ENCODE results near the gene KCNQ1OT1. TPM values are rescaled to one million over a fixed set of nuclear protein-coding genes. Genes with fewer than 3 reads are reported as not detected.
A peak's percentile ranks its signal among the peaks of the same experiment; 100 is the strongest.

Gene KCNQ1OT1
- total RNA-seq, 1 donor from 2014 or later, result 3.4 TPM

GRCh38 chr11:2671748-2672147, 28.0 kb downstream of the KCNQ1OT1 start:
- Histone ChIP-seq H3K9me3 (no peaks in the 10 kb centered on the region), H3K4me3 (no peak overlapping the region), H3K36me3 (no peaks in the 10 kb centered on the region), H3K4me1 (peaks cover 20% of the 10 kb centered on the region), H3K27me3 (no peaks in the 10 kb centered on the region), H3K27ac (no peak overlapping the region)
- TF ChIP-seq POLR2AphosphoS5 (IDR thresholded peaks at IDR 0.05; ENCODE audit: insufficient read depth in 1 of 2, low read depth in 1 of 2) (no peak), CTCF (IDR thresholded peaks at IDR 0.05) (no peak), POLR2A (IDR thresholded peaks at IDR 0.05) (no peak)
- peak in 1 of 2 donors; percentile 47 for DNase-seq (ENCODE audit: extremely low spot score in 2 of 2)
- intact Hi-C loops (cut with DNase I), result no loop called here

GRCh38 chr11:2670541-2671100, 29.2 kb downstream of the KCNQ1OT1 start:
- intact Hi-C loops (cut with DNase I), result no loop called here
- H3K4me1 ChIP-seq, result peaks cover 18% of the 10 kb centered on the region
- peak in 1 of 2 donors; percentile 58 for DNase-seq (ENCODE audit: extremely low spot score in 2 of 2)

GRCh38 chr11:2669634-2670469, 29.9 kb downstream of the KCNQ1OT1 start:
- Histone ChIP-seq H3K9me3 (no peaks in the 10 kb centered on the region), H3K4me3 (no peak overlapping the region), H3K27me3 (no peaks in the 10 kb centered on the region), H3K36me3 (no peaks in the 10 kb centered on the region), H3K27ac (no peak overlapping the region), H3K4me1 (peaks cover 14% of the 10 kb centered on the region)
- peak in 1 of 2 donors; percentile 74 for DNase-seq (ENCODE audit: extremely low spot score in 2 of 2)
- intact Hi-C loops (cut with DNase I), result no loop called here
- no peak for TF ChIP-seq CTCF (IDR thresholded peaks at IDR 0.05)
- TF ChIP-seq POLR2AphosphoS5 (IDR thresholded peaks at IDR 0.05; ENCODE audit: insufficient read depth in 1 of 2, low read depth in 1 of 2), result no peak
- TF ChIP-seq POLR2A (IDR thresholded peaks at IDR 0.05), result no peak

More at GRCh38 chr11:2670541-2671100, 29.2 kb downstream of the KCNQ1OT1 start:
- H3K9me3 ChIP-seq, result no peaks in the 10 kb centered on the region
- H3K27me3 ChIP-seq, result no peaks in the 10 kb centered on the region
- H3K36me3 ChIP-seq, result no peaks in the 10 kb centered on the region
- no peak overlapping the region for H3K4me3 ChIP-seq
- H3K27ac ChIP-seq, result no peak overlapping the region
- TF ChIP-seq POLR2A (IDR thresholded peaks at IDR 0.05) (no peak), POLR2AphosphoS5 (IDR thresholded peaks at IDR 0.05; ENCODE audit: insufficient read depth in 1 of 2, low read depth in 1 of 2) (no peak), CTCF (IDR thresholded peaks at IDR 0.05) (no peak)

- Histone ChIP-seq H3K4me3 (no peak overlapping the region), H3K9me3 (no peaks in the 10 kb centered on the region), H3K27me3 (no peaks in the 10 kb centered on the region), H3K27ac (no peak overlapping the region), H3K36me3 (no peaks in the 10 kb centered on the region), H3K4me1 (peaks cover 5% of the 10 kb centered on the region)
- intact Hi-C loops (cut with DNase I), result no loop called here
- DNase-seq (ENCODE audit: extremely low spot score in 2 of 2), result peak in 1 of 2 donors; percentile 47
- TF ChIP-seq POLR2AphosphoS5 (IDR thresholded peaks at IDR 0.05; ENCODE audit: insufficient read depth in 1 of 2, low read depth in 1 of 2), result no peak
- TF ChIP-seq POLR2A (IDR thresholded peaks at IDR 0.05), result no peak
- no peak for TF ChIP-seq CTCF (IDR thresholded peaks at IDR 0.05)
Measured at GRCh38 chr11:2668876-2669275, 30.9 kb downstream of the KCNQ1OT1 start.

- Histone ChIP-seq H3K4me1 (no peaks in the 10 kb centered on the region), H3K9me3 (no peaks in the 10 kb centered on the region), H3K27me3 (no peaks in the 10 kb centered on the region), H3K4me3 (no peak overlapping the region), H3K36me3 (no peaks in the 10 kb centered on the region), H3K27ac (no peak overlapping the region)
- DNase-seq (ENCODE audit: extremely low spot score in 2 of 2), result peak in 1 of 2 donors; percentile 65
- intact Hi-C loops (cut with DNase I), result no loop called here
- TF ChIP-seq CTCF (IDR thresholded peaks at IDR 0.05) (no peak), POLR2AphosphoS5 (IDR thresholded peaks at IDR 0.05; ENCODE audit: insufficient read depth in 1 of 2, low read depth in 1 of 2) (no peak), POLR2A (IDR thresholded peaks at IDR 0.05) (no peak)
Measured at GRCh38 chr11:2667940-2668339, 31.9 kb downstream of the KCNQ1OT1 start.
